Measurements from ENCODE around the gene RBM19.
"Not testable (repeated sequence)": the region's sequence is repeated elsewhere in the genome, so short reads cannot be mapped to it uniquely, and the experiment has no call there.

Gene RBM19

GRCh38 chr12:113965951-113966797, at the start of gene RBM19:
TSS of gene RBM19 (minus strand) at chr12:113966325. CDS start at chr12:113966227, 98 bp downstream.
- DNase-seq (ENCODE audit: low read depth): peak; percentile 94

- DNase-seq (ENCODE audit: low read depth): no peak
Measured at GRCh38 chr12:114015851-114016250, 49.7 kb upstream of the RBM19 start.

DNA sequence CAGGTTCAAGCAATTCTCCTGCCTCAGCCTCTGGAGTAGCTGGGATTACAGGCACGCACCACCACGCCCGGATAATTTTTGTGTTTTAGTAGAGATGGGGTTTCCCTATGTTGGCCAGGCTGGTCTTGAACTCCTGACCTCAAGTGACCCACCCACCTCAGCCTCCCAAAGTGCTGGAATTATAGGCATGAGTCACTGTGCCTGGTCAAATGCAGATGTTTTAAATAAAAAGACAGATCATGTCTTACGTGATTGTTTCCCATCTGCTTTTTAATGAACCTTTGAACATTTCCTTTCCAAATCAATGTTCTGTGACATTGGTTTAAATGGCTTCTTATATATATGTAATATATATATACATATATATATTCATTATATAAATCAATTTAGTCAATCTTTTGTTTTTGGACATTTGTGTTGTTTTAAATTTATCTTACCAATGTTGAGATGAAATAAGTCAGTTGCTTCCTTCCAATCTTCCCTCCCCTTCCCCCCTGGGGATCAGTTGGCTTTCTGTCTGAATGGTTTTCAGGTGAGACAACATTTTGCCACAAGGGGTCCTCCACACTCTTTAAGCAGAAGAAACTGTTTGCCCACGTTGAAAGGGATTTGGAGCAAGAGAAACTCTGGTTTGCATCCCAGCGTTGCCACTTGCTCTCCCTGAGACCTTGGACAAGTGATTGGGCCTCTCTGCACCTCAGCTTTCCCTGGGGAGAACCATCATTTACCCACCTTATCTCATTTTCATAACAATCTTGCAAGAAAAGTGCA, 47.6 kb upstream of the RBM19 start:
- no peak for DNase-seq (ENCODE audit: low read depth)

- DNase-seq (ENCODE audit: low read depth): no peak
Measured at GRCh38 chr12:114012744-114013431, 46.8 kb upstream of the RBM19 start.

DNA sequence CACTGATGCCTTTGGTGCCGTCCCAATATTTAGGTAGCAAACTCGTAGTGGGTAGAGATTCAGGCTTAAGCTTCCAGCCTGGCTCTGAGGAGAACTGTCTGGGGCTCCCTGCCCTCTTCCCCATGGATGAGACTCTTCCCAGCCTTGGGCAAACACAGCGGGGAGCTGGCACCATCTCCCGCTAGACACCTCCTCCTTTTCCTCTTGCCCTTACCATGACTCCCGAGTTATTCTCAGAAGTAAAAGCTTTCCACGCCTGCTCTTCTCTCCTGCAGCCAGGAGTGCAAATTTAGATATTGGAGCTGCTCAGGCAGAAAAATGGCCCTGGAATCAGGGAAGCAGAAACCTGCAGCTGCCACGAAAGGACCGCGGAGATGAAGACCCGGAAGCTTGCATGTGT, 45.6 kb upstream of the RBM19 start:
- no peak for DNase-seq (ENCODE audit: low read depth)

- DNase-seq (ENCODE audit: low read depth): no peak
Measured at GRCh38 chr12:114006482-114007425, 40.6 kb upstream of the RBM19 start.

DNA sequence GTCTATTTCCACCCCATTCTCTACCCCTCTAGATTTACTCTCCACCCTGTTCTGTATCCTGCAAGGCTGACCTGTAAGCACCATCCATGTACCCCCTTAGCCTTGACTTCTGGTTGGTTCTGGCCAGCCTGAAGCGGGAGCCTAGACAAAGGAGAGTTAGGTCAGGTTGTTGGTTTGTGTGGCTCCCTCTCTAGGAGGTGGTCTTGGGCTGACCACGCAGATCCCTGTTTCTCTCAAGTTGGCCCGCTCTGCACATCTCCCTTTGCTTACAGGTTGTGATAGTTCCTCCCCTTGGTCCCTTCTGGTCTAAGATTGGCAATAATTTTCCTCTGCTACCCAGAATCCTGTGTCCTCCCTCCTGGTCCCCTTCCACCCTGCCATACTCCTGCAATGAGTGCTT, 38.3 kb upstream of the RBM19 start:
- no peak for DNase-seq (ENCODE audit: low read depth)

- DNase-seq (ENCODE audit: low read depth): no peak
Measured at GRCh38 chr12:114003286-114003685, 37.2 kb upstream of the RBM19 start.

DNA sequence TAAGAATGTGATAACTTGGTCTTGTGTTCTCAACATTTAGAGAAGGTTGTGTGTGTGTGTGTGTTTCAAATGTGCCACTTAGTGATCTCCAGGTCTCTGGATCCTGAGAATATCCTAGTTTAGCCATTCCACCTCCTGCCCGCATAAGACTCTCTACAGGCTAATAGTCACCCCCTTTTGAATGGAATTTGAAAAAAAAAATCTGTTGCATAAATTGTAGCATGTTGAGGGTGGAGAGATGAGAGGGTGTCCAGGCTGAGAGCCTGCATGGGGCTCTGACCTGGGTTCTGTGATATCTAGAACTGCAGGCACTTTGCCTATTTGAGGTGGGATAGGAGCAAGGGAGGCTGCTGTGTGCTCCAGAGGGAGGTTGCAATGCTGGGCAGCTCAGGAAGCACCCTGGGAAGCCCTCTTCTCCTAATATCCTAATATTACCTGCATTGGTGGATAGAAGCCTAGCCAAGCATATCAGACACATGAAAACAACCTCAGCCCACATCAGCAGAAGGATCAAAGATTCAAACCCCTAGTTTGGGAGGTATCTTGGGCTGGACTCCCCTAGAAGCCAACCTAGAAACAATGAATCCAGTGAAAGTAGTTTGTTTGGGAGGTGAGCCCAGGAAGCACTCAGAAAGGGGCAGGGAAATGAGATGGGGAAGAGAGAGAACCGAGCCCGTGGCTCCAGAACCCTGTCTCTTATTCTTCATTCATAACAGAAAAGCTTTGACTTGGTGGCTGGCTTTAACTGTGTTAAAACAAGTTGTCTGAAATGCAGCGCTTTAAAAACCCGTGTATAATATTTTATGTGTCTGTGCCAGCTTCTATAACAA, 35.6 kb upstream of the RBM19 start:
- no peak for DNase-seq (ENCODE audit: low read depth)

DNA sequence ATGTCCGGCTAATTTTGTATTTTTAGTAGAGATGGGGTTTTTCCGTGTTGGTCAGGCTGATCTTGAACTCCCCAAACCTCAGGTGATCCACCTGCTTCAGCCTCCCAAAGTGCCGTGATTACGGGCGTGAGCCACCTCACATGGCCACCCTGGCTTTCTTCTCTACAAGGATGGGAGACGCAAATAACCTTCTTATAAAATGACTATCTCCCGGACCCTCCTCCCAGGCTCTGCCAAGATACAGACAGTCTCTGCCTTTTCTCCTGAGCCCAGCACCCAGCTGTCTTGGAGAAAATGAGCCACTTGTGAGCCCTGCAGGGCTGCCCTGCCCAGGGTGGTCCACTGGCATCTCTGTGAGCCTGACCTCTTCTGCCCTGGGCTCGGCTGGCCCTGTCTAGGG, 34.7 kb upstream of the RBM19 start:
- DNase-seq (ENCODE audit: low read depth): no peak

- DNase-seq (ENCODE audit: low read depth): not testable (repeated sequence)
Measured at GRCh38 chr12:114000261-114000660, 34.1 kb upstream of the RBM19 start.

GRCh38 chr12:113997365-113997764, 31.2 kb upstream of the RBM19 start:
- DNase-seq (ENCODE audit: low read depth): no peak

GRCh38 chr12:113996026-113996425, 29.9 kb upstream of the RBM19 start:
- no peak for DNase-seq (ENCODE audit: low read depth)

DNA sequence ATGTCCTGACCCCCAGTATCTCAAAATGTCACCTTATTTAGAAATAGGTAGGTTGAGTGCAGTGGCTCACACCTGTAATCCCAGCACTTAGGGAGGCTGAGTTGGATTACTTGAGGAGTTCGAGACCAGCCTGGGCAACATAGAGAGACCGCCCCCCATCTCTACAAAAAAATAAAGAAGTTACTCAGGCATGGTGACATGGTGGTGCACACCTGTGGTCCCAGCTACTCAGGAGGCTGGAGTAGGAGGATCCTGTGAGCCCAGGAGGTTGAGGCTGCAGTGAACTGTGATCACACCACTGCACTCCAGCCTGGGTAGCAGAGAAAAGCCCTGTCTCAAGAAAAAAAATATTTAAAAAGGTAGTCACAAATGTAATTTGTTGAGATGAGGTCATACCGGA, 27.9 kb upstream of the RBM19 start:
- no peak for DNase-seq (ENCODE audit: low read depth)

DNA sequence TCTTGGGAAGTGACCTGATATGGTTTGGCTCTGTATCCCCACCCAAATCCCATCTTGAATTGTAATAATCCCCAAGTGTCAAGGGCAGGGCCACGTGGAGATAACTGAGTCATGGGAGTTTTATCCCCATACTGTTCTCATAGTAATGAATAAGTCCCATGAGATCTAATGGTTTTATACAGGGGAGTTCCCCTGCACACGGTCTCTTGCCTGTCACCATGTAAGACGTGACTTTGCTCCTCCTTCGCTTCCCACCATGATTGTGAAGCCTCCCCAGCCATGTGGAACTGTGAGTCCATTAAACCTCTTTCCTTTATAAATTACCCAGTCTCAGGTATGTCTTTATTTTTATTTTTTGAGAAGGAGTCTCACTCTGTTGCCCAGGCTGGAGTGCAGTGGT, 26.6 kb upstream of the RBM19 start:
- DNase-seq (ENCODE audit: low read depth): not testable (repeated sequence)

DNA sequence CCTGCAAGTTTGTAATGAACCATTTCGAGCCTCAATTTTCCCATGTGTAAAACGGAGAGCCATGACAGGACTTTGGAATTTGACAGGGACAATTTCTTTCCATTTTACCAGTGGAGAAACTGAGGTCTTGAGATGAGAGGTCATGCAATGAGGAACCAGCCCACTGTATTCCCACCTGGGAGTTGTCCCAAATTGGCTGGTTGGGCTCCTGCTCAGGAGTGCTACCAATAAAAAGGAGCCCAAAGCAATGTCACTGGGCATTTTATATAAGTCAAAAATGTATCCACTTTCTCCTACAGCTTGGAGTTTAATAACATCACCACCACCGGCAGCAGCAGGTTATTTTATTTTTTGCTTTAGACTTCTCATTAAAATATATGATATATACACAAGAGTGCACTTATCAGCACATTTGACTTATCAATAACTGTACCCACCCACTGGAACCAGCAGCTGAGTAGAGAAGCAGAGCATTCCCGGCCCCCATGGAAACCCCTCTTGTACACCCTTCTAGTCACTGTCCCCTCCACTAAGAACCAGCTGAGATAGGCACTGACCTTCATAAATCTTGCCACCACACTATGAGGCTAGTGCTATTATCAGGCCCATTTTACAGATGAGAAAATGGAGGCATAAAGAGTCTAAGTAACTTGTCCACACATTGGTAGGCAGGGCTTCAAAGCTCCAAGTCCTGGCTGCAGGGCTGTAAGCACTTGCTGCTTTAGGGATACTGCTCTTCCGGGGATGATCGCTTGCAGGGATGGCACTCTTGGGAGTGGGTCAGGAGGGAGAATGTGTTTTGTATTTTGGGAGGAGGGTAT, 25.3 kb upstream of the RBM19 start:
- DNase-seq (ENCODE audit: low read depth): no peak

DNA sequence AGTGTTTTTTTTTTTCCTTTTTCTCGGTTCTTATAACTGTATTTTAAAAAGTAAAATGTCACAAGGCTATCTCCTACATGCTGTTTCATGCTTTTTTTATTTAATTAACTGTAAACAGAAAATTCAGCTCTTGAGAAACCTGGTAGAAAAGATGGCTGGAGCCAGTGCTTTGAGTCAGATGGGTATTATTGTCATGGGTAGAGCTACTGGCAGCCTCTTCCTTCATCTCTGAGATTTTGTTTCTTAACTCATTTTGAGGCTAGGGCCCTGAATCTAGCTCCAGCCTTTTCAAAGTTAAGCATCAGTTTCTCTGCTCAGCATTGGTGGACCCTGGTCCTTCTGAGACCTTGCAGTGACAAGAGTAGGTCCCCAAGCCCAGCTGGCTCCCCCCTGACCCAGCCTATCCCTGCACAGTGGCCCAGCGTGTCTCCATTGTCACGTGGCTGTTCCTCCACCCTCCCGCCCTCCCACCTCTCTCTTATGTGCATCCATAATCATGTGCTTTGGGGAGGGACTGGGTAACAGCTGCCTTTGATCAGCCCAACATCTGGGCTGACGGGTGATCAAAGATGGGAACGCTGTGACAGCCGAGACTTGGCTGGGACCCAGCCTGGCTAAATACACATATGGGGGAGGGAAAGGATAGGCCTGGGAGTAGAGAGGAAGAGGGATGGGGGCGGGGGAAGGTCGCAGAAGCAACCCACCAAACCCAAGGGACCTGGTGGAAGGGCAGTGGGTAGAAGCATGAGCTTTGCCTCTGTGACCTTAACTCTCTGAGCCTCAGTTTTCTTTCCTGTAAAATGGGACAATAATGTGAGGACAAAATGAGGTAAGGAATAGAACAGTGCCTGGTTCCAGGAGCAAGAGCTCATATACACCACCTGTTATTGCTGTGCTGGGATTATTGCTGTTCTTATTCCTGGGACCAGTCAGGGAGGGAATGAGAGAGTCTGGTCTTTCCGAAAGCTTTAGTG, 24.4 kb upstream of the RBM19 start:
- no peak for DNase-seq (ENCODE audit: low read depth)

- no peak for DNase-seq (ENCODE audit: low read depth)
Measured at GRCh38 chr12:113988976-113989375, 22.9 kb upstream of the RBM19 start.

DNA sequence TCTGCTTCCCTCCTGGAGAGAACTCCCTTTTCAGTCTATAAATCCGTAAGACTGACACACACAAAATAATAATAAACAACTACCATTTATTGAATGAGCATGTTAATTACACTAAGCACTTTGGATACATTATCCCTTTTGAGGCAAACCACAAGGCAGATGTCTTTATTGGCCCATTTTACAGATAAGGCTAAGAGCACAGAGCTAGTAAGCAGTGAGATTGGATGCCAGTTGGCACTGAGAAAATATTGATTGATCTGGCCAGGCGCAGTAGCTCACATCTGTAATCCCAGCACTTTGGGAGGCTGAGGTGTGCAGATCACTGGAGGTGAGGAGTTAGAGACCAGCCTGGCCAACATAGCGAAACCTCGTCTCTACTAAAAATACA, 21.9 kb upstream of the RBM19 start:
- no peak for DNase-seq (ENCODE audit: low read depth)
